Measurements from ENCODE around the gene N4BP2L2. TPM values are rescaled to one million over a fixed set of nuclear protein-coding genes. Genes with fewer than 3 reads are reported as not detected.

Gene N4BP2L2
- total RNA-seq, 1 donor from 2014 or later = 168 TPM

DNA sequence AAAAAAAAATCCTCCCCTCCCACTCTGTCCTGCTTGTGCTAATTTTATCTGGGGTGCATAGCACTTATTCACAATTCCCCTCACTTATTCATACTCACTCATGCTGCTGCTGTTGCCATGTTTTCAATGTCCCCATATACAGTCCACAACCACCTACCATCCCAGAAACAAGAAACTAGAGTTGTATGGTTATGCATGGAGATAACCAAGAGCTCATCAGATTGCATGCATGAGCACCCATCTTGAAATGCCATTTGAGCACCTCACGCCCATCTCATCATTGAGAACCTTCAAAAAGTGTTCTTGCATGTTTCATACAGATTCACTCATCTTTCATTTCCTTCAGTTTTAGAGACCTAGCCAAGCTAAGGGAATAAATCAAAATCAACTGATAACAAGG is 15.1 kb upstream of the N4BP2L2 start:
- H3K4me1 Mint-ChIP-seq = no peaks in the 10 kb centered on the region
- no peak overlapping the region for H3K4me3 Mint-ChIP-seq
- H3K27me3 Mint-ChIP-seq (ENCODE audit: low read depth) = no peaks in the 10 kb centered on the region
- TF ChIP-seq, protein P1, sequence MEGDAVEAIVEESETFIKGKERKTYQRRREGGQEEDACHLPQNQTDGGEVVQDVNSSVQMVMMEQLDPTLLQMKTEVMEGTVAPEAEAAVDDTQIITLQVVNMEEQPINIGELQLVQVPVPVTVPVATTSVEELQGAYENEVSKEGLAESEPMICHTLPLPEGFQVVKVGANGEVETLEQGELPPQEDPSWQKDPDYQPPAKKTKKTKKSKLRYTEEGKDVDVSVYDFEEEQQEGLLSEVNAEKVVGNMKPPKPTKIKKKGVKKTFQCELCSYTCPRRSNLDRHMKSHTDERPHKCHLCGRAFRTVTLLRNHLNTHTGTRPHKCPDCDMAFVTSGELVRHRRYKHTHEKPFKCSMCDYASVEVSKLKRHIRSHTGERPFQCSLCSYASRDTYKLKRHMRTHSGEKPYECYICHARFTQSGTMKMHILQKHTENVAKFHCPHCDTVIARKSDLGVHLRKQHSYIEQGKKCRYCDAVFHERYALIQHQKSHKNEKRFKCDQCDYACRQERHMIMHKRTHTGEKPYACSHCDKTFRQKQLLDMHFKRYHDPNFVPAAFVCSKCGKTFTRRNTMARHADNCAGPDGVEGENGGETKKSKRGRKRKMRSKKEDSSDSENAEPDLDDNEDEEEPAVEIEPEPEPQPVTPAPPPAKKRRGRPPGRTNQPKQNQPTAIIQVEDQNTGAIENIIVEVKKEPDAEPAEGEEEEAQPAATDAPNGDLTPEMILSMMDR (IDR thresholded peaks at IDR 0.05; ENCODE audit: unreplicated experiment) = no peak
- no peak overlapping the region for H3K27ac Mint-ChIP-seq
- no peaks in the 10 kb centered on the region for H3K36me3 Mint-ChIP-seq
- DNase-seq (ENCODE audit: low spot score in 2 of 2, unreplicated experiment in 2 of 2) = no peak
- H3K9me3 Mint-ChIP-seq = peaks cover 6% of the 10 kb centered on the region

DNA sequence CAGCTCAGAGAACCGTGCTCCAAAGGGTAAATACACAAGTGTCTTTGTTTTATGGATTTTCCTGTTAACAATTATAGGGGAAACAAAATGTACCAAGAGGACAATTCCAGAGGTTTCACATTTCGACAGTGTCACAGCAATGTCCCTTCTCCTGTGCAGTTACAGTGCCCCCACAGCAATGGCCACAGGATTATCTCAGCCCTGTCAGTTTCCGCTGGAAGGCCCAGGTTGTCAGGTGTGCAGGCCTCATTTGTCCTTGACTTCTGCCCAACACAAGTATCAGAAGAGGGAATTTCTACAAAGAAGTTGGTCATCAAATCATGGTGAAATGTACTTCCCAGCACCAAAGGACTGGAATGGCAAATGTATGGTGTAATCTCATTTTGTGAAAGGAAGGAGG is 11.2 kb upstream of the N4BP2L2 start:
- TF ChIP-seq, protein P1 (IDR thresholded peaks at IDR 0.05; ENCODE audit: unreplicated experiment) = no peak
- Mint-ChIP-seq H3K4me1 (no peaks in the 10 kb centered on the region), H3K9me3 (peaks cover 3% of the 10 kb centered on the region), H3K27ac (no peak overlapping the region), H3K36me3 (no peaks in the 10 kb centered on the region), H3K27me3 (ENCODE audit: low read depth) (peaks cover 6% of the 10 kb centered on the region), H3K4me3 (no peak overlapping the region)
- no peak for DNase-seq (ENCODE audit: low spot score in 2 of 2, unreplicated experiment in 2 of 2)

DNA sequence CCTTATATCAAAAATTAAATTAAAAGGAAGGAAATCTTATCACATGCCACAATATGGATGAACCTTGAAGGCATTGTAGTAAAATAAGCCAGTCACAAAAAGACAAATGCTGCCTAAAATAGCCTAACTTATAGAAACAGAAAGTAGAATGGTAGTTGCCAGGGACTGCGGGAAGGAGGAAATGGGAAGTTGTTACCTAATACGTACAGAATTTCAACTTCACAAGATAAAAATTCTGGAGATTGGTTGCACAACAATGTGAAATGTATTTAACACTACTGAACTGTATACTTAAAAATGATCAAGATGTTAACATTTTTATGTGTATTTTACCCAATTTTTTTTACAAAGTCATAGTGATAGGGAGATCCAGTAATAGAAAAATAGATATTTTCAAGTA is 10.2 kb upstream of the N4BP2L2 start:
- peaks cover 3% of the 10 kb centered on the region for H3K9me3 Mint-ChIP-seq
- no peak overlapping the region for H3K4me3 Mint-ChIP-seq
- DNase-seq (ENCODE audit: low spot score in 2 of 2, unreplicated experiment in 2 of 2) = no peak
- H3K36me3 Mint-ChIP-seq = no peaks in the 10 kb centered on the region
- TF ChIP-seq, protein P1 (IDR thresholded peaks at IDR 0.05; ENCODE audit: unreplicated experiment) = no peak
- no peak overlapping the region for H3K27ac Mint-ChIP-seq
- no peaks in the 10 kb centered on the region for H3K4me1 Mint-ChIP-seq
- H3K27me3 Mint-ChIP-seq (ENCODE audit: low read depth) = peaks cover 6% of the 10 kb centered on the region

DNA sequence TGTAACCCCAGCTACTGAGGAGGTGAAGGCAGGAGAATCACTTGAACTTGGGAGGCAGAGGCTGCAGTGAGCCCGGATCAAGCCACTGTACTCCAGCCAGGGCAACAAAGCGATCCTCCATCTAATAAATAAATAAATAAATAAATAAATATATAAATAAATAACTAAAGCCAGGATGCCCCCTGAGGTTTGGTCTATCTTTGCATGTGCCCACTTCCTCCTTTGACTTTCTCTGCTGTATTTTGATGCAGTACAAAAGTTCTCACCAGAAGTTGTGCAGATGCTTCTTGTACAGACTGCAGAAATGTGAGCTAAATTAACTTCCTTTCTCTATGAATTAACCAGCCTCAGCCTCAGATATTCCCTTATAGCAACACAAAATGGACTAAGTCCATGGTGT is 6.5 kb upstream of the N4BP2L2 start:
- H3K9me3 Mint-ChIP-seq = peaks cover 3% of the 10 kb centered on the region
- TF ChIP-seq, protein P1 (IDR thresholded peaks at IDR 0.05; ENCODE audit: unreplicated experiment) = no peak
- no peak overlapping the region for H3K27ac Mint-ChIP-seq
- DNase-seq (ENCODE audit: low spot score in 2 of 2, unreplicated experiment in 2 of 2) = no peak
- H3K36me3 Mint-ChIP-seq = no peaks in the 10 kb centered on the region
- H3K27me3 Mint-ChIP-seq (ENCODE audit: low read depth) = peaks cover 6% of the 10 kb centered on the region
- H3K4me1 Mint-ChIP-seq = no peaks in the 10 kb centered on the region
- no peak overlapping the region for H3K4me3 Mint-ChIP-seq

DNA sequence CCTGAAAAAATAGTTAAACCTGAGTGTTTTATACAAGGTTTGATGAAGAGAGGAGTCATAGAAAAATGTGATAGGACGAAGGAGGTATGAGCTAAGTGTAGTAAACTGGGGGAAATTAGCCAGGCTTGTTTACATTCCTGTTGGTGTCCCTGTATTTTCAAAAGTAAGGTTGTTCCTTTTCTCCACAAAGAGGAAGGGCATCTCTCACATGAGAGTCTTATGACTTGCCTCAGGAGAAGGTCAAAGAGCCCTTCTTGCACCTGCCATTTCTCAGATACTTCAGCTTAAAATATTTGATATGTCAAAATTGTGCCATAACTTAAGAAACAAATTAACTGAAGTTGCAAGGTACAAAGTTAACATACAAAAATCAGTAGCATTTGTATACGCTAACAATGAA is 3.6 kb upstream of the N4BP2L2 start:
- Mint-ChIP-seq H3K4me3 (no peak overlapping the region), H3K27ac (no peak overlapping the region), H3K4me1 (peaks cover 4% of the 10 kb centered on the region), H3K27me3 (ENCODE audit: low read depth) (peaks cover 6% of the 10 kb centered on the region), H3K36me3 (peaks cover 3% of the 10 kb centered on the region), H3K9me3 (peaks cover 12% of the 10 kb centered on the region)
- DNase-seq (ENCODE audit: low spot score in 2 of 2, unreplicated experiment in 2 of 2) = no peak
- TF ChIP-seq, protein P1 (IDR thresholded peaks at IDR 0.05; ENCODE audit: unreplicated experiment) = no peak

DNA sequence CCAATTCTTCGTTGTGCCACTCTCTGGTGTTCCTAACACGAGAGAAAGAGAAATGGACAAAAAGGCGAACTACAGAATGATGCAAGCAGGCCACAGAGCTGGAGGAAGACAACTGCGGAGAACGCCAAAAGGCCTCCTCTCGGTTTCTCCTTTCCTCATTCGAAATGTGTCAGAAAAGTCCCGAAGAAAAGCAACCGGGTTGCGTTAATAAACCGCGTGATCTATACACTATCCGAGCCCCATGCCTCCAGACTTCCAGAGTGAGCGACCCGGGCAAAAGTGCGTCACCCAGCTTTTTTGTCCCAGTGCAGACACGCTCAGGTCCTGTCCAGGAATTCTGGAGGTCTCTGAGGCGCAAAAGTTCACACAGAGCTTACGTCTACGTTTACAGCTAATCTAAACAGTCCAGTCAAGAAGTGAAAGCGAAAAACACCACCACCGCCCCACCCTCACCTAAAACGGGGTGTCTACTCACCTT is 413 bp downstream of the N4BP2L2 start:
- peaks cover 20% of the 10 kb centered on the region for H3K9me3 Mint-ChIP-seq
- no peaks in the 10 kb centered on the region for H3K27me3 Mint-ChIP-seq (ENCODE audit: low read depth)
- H3K4me3 Mint-ChIP-seq = peak overlapping the region; percentile 98
- peak in 1 of 2 experiments; percentile 17 for DNase-seq (ENCODE audit: low spot score in 2 of 2, unreplicated experiment in 2 of 2)
- TF ChIP-seq, protein P1 (IDR thresholded peaks at IDR 0.05; ENCODE audit: unreplicated experiment) = no peak
- peak overlapping the region; percentile 99 for H3K27ac Mint-ChIP-seq
- peaks cover 27% of the 10 kb centered on the region for H3K4me1 Mint-ChIP-seq
- peaks cover 30% of the 10 kb centered on the region for H3K36me3 Mint-ChIP-seq
